Prostate gland (tissue), 2 donors: Measurements from ENCODE around the gene PIK3CD.

Source experiments
- CTCF ChIP-seq, 4 experiments: fragments of 200-600 bp in 2 of 4; fragments of 450-650 bp in 2 of 4; sonication (generic) in 2 of 4; IDR thresholded peaks; 1 replicate in 3 of 4; 2 replicates in 1 of 4; pipeline ENCODE4 v1.5.1; 2016 to 2019; ENCODE audit warnings: antibody characterized with exemption in 4 of 4, mild to moderate bottlenecking in 2 of 4, moderate library complexity in 2 of 4
- POLR2A ChIP-seq: fragments of 450-650 bp; IDR thresholded peaks from one replicate; pipeline ENCODE4 v1.6.1; 2016; ENCODE audit warnings: antibody characterized with exemption, mild to moderate bottlenecking
- POLR2AphosphoS5 ChIP-seq: sonication (generic); formaldehyde crosslinking; IDR thresholded peaks from one replicate; pipeline ENCODE4 v1.6.1; 2017; ENCODE audit warnings: antibody characterized with exemption

DNA sequence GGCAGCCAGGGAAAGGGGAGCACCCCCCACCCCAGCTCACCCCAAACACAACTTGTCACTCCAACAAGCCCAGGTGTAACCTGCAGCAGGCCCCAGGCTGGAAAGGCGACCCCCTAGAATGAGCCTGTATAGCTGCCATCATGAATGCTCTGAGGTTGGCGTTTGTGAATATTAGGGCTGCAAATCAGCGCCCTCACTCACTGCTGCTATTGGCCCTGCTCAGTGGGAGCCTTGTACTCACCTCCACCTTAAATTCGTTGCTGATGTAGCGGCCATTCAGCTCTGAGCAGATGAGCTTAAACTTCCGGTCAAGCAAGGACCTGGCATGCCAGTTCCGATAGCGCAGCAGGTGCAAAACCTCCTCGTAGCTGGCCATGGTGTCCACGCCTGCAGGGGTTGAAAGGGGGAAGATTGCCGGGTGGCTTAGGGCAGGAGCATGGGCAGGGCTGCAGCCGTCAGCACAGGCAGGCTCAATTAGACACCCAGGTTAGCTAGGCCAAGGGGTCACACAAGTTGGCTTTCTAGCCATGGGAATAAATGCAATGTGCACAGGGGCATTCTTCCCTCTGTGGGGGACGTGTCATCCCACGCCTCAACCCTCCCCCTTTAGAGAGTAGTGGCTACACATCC is 81.7 kb downstream of the PIK3CD start:
- TF ChIP-seq POLR2AphosphoS5: no peak
- TF ChIP-seq CTCF (IDR thresholded peaks at IDR 0.05): no peak
- TF ChIP-seq POLR2A: no peak
